Esophagus muscularis mucosa (tissue), 4 donors: ENCODE measurements around the gene SIK3. TPM values are rescaled to one million over a fixed set of nuclear protein-coding genes. Genes with fewer than 3 reads are reported as not detected.

ENCODE experiments used
- DNase-seq: peaks from one replicate; pipeline ENCODE4 v3.0.0-alpha.2; 2017; ENCODE audit errors: extremely low spot score
- H3K27ac ChIP-seq, 4 donors: fragments of 200-600 bp; sonication (generic); replicated peaks in 1 of 4; 1 replicate in 3 of 4; 2 replicates in 1 of 4; pipeline ENCODE4 v1.5.1; 2016 to 2019; ENCODE audit warnings: mild to moderate bottlenecking in 1 of 4
- H3K27me3 ChIP-seq, 4 donors: fragments of 200-600 bp; sonication (generic); one replicate each; pipeline versions ENCODE4 v1.5.1 to v1.6.0; 2016 to 2019
- H3K36me3 ChIP-seq, 4 donors: fragments of 200-600 bp; sonication (generic); one replicate each; pipeline ENCODE4 v1.5.1; 2016 to 2019
- H3K4me1 ChIP-seq, 4 donors: fragments of 200-600 bp; sonication (generic); one replicate each; pipeline ENCODE4 v1.5.1; 2016 to 2019
- H3K4me3 ChIP-seq, 4 donors: fragments of 200-600 bp; sonication (generic); 1 replicate in 2 of 4; 2 replicates in 2 of 4; pipeline ENCODE4 v1.5.1; 2016 to 2019; ENCODE audit warnings: mild to moderate bottlenecking in 4 of 4, moderate library complexity in 1 of 4
- H3K9me3 ChIP-seq, 4 donors: fragments of 200-600 bp; sonication (generic); 1 replicate in 3 of 4; 2 replicates in 1 of 4; pipeline ENCODE4 v1.5.1; 2016 to 2019
- CTCF ChIP-seq, 3 experiments: fragments of 200-600 bp in 2 of 3; fragments of 450-650 bp in 1 of 3; sonication (generic) in 2 of 3; IDR thresholded peaks; one replicate each; pipeline ENCODE4 v1.5.1; 2017 to 2019; ENCODE audit warnings: antibody characterized with exemption in 3 of 3, mild to moderate bottlenecking in 2 of 3, moderate library complexity in 1 of 3
- EP300 ChIP-seq: sonication (generic); formaldehyde crosslinking; IDR thresholded peaks from one replicate; pipeline ENCODE4 v1.6.1; 2017; ENCODE audit warnings: antibody characterized with exemption
- POLR2A ChIP-seq: fragments of 450-650 bp; IDR thresholded peaks from one replicate; pipeline ENCODE4 v1.6.1; 2017; ENCODE audit warnings: antibody characterized with exemption, moderate library complexity, mild to moderate bottlenecking, low read depth
- POLR2AphosphoS5 ChIP-seq, 2 donors: sonication (generic); formaldehyde crosslinking; IDR thresholded peaks; one replicate each; pipeline ENCODE4 v1.6.1; 2017; ENCODE audit warnings: antibody characterized with exemption in 2 of 2
- WGBS: methylation state at CpG from one replicate; pipeline ENCODE4 v1.1.5; 2018; 5-methylcytosine and 5-hydroxymethylcytosine counted together
- intact Hi-C: fragments of 100-400 bp; cut with DNase I; formaldehyde crosslinking; loops from one replicate; pipeline ENCODE4 v1.15.1; 2023
- total RNA-seq, 4 donors: library from RNA; depleted of rRNA; stranded (reverse); fragments of >200 nt; gene quantifications; one replicate each; pipeline versions ENCODE4 v1.1.0 to v1.2.1, GENCODE V29; 2016

Gene SIK3
- total RNA-seq, 4 donors from 2014 or later = 39.5 to 53.5 (median 42.3) TPM

- H3K27me3 ChIP-seq = no peaks in the 10 kb centered on the region
- H3K4me3 ChIP-seq = no peak overlapping the region
- 75% methylated on average over 5 of the region's 5 CpGs for WGBS
- H3K27ac ChIP-seq = peak overlapping the region; percentile 39 to 56 (median 48)
- peaks cover 41 to 79% (median 72%) of the 10 kb centered on the region in 4 donors for H3K4me1 ChIP-seq
- TF ChIP-seq POLR2A (no peak), POLR2AphosphoS5 (IDR thresholded peaks at IDR 0.05) (peak in 1 of 2 donors; percentile 86)
- H3K9me3 ChIP-seq = no peaks in the 10 kb centered on the region
- no peak for DNase-seq
- intact Hi-C loops = no loop called here
- H3K36me3 ChIP-seq = no peaks in the 10 kb centered on the region
Observed at GRCh38 chr11:117072517-117073461, 25.4 kb downstream of the SIK3 start.

- Histone ChIP-seq H3K9me3 (no peaks in the 10 kb centered on the region), H3K4me3 (no peak overlapping the region), H3K27me3 (no peaks in the 10 kb centered on the region), H3K36me3 (no peaks in the 10 kb centered on the region), H3K4me1 (peaks cover 31 to 65% (median 58%) of the 10 kb centered on the region in 4 donors), H3K27ac (peak overlapping the region; percentile 39 to 56 (median 48))
- WGBS = 44% methylated on average over 3 of the region's 3 CpGs
- intact Hi-C loops = no loop called here
- no peak for DNase-seq
- TF ChIP-seq CTCF (IDR thresholded peaks at IDR 0.05) (no peak), POLR2AphosphoS5 (IDR thresholded peaks at IDR 0.05) (no peak), EP300 (no peak), POLR2A (no peak)
Observed at GRCh38 chr11:117071344-117071787, 26.9 kb downstream of the SIK3 start.

- intact Hi-C loops = no loop called here
- H3K4me1 ChIP-seq = peaks cover 31 to 58% (median 54%) of the 10 kb centered on the region in 4 donors
- no peaks in the 10 kb centered on the region for H3K27me3 ChIP-seq
- H3K4me3 ChIP-seq = no peak overlapping the region
- TF ChIP-seq EP300 = no peak
- TF ChIP-seq POLR2A = no peak
- no peak for TF ChIP-seq CTCF (IDR thresholded peaks at IDR 0.05)
- no peak for TF ChIP-seq POLR2AphosphoS5 (IDR thresholded peaks at IDR 0.05)
- H3K36me3 ChIP-seq = no peaks in the 10 kb centered on the region
- no peaks in the 10 kb centered on the region for H3K9me3 ChIP-seq
- 92% methylated on average over 1 of the region's 1 CpG for WGBS
- no peak for DNase-seq
- H3K27ac ChIP-seq = no peak overlapping the region
Observed at GRCh38 chr11:117070016-117070415, 28.2 kb downstream of the SIK3 start.

- Histone ChIP-seq H3K4me3 (no peak overlapping the region), H3K27me3 (no peaks in the 10 kb centered on the region), H3K9me3 (no peaks in the 10 kb centered on the region), H3K36me3 (no peaks in the 10 kb centered on the region), H3K4me1 (peaks cover 43 to 59% (median 58%) of the 10 kb centered on the region in 4 donors), H3K27ac (no peak overlapping the region)
- WGBS = 97% methylated on average over 6 of the region's 6 CpGs
- no peak for DNase-seq
- no peak for TF ChIP-seq EP300
- TF ChIP-seq POLR2AphosphoS5 (IDR thresholded peaks at IDR 0.05) = no peak
- TF ChIP-seq POLR2A = no peak
- no peak for TF ChIP-seq CTCF (IDR thresholded peaks at IDR 0.05)
- intact Hi-C loops = no loop called here
Observed at GRCh38 chr11:117068303-117068860, 29.8 kb downstream of the SIK3 start.

- no peak overlapping the region for H3K4me3 ChIP-seq
- no peak overlapping the region for H3K27ac ChIP-seq
- no peak for DNase-seq
- no peaks in the 10 kb centered on the region for H3K27me3 ChIP-seq
- H3K9me3 ChIP-seq = no peaks in the 10 kb centered on the region
- peaks cover 36 to 57% (median 55%) of the 10 kb centered on the region in 4 donors for H3K4me1 ChIP-seq
- intact Hi-C loops = no loop called here
- 95% methylated on average over 2 of the region's 2 CpGs for WGBS
- H3K36me3 ChIP-seq = no peaks in the 10 kb centered on the region
- no peak for TF ChIP-seq CTCF (IDR thresholded peaks at IDR 0.05)
- no peak for TF ChIP-seq EP300
- no peak for TF ChIP-seq POLR2AphosphoS5 (IDR thresholded peaks at IDR 0.05)
Observed at GRCh38 chr11:117066959-117067358, 31.3 kb downstream of the SIK3 start.
